IPS-NIHi7 (cell line): Measurements from ENCODE around the gene WNT3A.

ENCODE experiments used
- DNase-seq: peaks from one replicate; pipeline ENCODE4 v3.0.0; 2012; ENCODE audit warnings: mixed read lengths; ENCODE audit errors: extremely low spot score

Gene WNT3A

GRCh38 chr1:228100822-228101613 is 94.2 kb downstream of the WNT3A start:
- DNase-seq: no peak

- DNase-seq: no peak
These were observed 94.8 kb downstream of the WNT3A start for GRCh38 chr1:228101614-228101993.

- DNase-seq: peak; percentile 76
These were observed 95.4 kb downstream of the WNT3A start for GRCh38 chr1:228101994-228102790.

- DNase-seq: peak; percentile 98
These were observed 96.2 kb downstream of the WNT3A start, which contains the start of gene C1orf35 for GRCh38 chr1:228102791-228103620. C1orf35 (minus strand) TSS chr1:228103325; CDS start chr1:228103227, 98 bp downstream.

- no peak for DNase-seq
These were observed 97.9 kb downstream of the WNT3A start for GRCh38 chr1:228104526-228105269.

- no peak for DNase-seq
These were observed 98.6 kb downstream of the WNT3A start for GRCh38 chr1:228105270-228105995.

DNA sequence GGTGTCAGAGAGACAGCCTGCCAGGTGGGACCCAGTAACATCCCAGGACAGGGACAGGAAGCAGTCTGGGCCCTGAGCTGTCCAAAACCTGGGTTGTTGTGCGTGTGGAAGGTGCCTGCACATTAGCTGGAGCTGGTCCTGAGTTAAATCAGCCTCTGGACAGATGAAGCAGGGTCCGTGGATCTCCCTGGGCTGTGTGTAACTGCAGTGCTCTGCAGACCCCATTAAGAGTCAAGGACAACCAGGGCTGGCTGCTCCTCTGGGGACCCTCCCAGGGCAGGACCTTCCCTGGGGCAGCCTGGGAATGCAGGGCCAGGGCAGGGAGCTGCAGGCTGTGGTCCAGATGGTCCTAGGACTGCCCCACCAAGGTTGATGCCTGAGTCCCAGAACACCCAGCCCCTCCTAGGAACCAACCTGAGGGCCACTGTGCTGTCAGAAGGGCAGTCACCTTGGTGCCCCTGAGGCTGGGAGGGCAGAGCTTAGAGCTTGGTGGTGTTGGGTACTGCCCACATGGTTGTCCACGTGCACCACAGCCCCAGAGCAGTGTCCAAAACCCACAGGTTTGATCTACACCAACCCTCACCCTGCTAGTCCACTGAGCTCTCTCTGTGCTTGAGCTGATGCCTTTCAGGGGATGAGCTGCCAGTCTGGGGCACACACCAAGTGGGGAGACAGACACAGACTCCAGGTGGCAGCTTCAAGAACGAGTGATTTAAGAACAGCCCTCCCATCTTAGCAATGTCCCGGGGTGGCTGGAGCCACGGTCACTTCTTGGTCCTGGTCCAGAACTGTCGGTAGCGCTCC is 99.4 kb downstream of the WNT3A start:
- no peak for DNase-seq

- no peak for DNase-seq
These were observed 99.9 kb downstream of the WNT3A start for GRCh38 chr1:228106800-228107054.

- no peak for DNase-seq
These were observed 100.8 kb downstream of the WNT3A start for GRCh38 chr1:228107636-228108035.

- no peak for DNase-seq
These were observed 101.4 kb downstream of the WNT3A start for GRCh38 chr1:228108055-228108690.

DNA sequence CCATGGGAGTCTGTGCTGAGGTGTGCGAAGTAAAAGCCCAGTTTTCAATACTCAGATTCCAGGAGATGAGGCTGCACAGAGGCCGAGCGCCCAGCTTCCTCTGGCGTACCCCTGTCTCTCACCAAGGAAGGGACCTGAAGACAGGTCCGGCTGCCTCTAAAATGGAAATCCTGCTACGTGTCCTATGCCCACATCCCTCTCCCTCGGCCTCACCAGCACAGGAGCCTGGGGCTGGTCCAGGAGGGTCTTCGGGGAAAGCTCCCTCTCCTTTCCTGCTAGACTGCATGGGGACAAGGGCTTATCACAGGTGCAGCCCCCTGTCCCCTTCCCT is 101.9 kb downstream of the WNT3A start:
- DNase-seq: no peak

DNA sequence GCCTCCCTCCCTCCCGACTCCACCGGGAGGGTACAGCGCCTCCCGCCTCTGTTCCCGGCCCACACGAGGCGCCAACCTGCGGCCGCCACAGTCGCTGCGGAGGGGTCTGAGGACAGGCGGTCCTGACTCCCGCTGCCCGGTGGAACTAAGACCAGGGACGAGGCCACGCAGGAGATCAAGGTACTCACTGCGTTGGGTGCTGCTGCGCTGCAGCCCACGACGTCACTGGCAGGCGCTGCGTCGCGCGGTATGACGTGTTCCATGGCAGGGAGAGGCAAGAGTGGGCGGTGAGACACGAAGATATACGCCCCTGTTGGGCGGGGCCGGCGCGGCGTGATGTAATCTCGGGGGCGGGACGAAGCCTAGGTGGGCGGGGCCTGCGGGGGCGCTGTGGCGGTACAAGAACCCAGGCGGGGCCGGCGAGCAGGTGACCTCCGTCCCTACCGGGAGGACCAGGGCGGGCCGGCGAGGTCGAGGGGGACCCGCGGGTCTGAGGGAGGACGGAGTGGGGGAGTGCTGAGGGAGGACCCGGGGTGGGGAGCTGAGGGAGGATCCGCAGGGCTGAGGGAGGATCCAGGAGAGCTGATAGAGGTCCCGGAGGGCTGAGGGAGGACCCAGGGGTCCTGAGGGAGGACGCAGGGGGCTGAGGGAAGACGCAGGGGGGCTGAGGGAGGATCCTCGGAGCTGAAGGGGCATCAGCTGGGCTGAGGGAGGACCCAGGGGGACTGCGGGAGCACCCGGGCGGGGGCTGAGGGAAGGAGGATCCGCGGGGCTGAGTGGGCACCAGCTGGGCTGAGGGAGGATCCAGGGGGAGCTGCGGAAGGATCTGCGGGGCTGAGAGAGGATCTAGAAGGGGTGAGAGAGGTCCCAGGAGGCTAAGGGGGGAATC is 102.5 kb downstream of the WNT3A start, which contains the start of gene MRPL55:
Gene MRPL55 (minus strand): TSS at position 227 of the 889 bp plus-strand sequence. CDS start 1,039 bp downstream, outside the sequence.
- DNase-seq: peak; percentile 97

DNA sequence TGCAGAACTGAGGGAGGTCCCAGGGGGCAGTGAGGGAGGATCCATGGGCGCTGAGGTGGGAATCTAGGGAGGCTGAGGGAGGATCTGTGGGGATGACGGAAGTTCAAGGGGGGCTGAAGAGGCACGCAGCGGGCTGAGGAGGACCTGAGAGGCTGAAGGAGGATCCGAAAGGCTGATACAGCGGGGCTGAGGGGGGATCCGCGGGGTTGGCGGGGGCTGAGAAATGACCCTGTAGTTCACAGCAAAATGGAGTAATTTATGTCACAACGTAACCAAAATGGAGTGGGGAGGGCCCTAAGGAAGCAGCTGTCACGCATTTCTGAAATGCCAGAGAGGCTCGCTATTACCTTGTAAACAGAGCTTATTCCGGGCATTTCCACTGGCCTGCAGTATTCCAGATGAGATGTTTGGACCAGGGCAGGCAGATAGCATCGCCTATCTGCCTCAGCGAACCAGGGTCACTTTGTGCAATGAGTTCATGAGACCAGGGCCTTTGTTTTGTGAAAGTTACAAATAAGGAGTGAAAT is 103.2 kb downstream of the WNT3A start:
- DNase-seq: no peak

DNA sequence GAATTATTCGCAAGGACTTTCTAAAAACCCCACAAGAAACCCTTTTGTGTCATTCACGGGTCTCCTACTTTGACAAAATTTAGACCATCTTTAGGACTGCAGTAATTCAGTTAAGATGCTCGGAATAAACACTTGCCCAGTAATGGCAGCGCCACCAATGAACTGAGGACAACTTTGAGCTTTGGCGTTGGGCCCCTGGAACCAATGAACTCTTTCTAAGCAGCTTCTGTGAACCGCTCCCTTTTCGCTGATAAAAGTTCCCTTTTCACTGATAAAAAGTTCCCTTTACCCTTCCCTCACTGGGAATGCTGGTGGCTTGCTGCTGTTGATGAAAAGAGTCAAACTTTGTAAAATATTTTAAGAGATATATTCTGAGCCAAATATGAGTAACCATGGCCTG is 103.8 kb downstream of the WNT3A start:
- no peak for DNase-seq
